GM18520 (cell line): ENCODE results near the gene XPC.

Experiments
- ATAC-seq: cut with Tn5 transposase; IDR thresholded peaks from one replicate; pipeline ENCODE4 v1.9.1; 2021; ENCODE audit not compliant: unreplicated experiment

Gene XPC

GRCh38 chr3:14208168-14208567 lies 29.8 kb upstream of the XPC start:
- no peak for ATAC-seq

GRCh38 chr3:14206548-14207177 lies 28.3 kb upstream of the XPC start:
- ATAC-seq, result no peak

DNA sequence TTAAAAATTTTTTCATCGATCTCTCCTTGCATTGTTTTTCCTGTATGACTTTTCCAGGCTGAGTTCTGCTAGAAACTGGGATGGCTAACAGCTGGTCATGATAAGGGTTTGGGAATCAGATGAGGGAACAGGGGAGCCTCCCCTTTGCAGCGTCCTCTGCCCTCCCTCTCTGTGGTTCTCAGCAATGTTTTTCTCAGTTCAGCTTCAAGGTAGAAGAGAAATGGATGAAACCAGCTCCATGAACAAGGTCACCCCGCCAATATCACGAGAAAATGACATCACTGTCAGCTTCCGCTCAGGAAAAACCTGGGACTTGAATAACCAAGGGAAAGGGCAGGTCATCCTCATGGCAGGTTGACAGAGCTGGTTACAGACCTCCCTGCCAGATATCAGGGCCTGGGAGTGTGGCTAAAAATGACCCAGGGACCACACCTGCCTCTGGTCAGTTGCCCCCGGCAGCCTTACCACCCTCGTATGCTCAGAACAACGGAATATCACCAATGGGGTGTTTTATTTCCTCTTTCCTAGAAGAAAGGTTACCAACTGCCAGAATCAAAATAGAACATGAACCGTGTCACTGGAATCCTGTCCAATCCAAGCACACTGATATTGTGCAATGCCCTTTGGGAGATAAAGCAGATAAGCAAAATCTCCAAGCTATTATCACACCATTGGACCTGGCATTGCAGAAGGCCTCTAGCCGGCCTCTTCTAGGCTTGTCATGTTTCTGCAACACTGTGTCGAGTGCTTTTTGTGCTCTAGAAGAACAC lies 26.3 kb upstream of the XPC start:
- no peak for ATAC-seq

DNA sequence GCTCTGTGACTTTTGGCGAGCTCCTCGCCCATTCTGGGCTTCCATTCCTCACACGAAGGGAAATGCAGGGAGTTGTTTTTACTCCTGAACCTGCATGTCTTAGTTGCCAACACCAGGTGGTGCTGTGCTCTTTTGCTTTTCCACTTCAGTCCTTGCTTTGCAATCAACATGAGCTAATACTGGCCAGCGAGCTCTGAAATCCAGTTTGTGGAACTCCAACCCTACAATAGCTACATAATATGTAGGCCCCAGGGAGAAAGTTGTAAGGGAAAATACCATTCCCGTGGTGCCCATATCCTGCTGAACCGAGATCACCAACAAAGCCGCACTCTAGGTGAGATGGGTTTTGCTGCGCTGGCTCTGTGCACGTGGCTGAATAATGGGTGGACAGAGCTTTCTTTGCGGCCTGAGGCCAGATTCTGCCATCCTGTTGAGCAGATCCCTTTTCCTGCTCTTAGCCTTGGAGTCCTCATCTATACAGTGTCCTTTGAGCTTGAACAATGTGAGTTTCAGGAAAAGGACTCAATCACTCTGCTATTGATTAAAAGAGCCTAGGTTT lies 25.2 kb upstream of the XPC start:
- ATAC-seq, result no peak

DNA sequence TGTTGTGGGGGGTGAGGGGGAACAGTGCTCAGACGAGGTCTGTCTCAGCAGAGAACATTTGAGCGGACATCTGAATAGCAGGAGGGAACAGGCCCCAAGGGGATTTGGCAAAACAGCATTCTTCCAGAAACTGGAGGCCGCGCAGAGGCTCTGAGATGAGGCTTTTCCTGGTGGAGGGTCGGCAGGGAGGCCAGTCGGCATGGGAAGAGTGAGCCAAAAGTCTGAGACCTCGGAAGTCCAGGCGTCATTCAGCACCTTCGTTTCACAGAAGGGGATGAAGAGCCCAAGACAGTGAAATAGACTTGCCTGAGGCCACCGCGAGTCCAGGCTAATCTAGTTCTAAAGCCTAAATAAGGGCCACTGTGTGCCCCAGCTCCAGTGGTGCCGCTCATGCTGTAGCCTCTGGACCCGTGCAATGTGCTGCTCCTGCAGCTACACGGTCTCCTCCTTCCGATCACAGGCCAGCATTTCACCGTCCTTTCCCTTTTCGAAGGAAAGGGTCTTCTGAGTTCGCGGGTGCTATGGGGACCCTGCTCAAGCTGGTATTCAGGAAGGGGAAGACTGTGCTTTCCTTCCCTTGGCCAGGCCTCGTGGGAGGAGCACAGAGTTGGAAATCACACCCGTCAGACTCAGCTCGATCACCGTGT lies 24.6 kb upstream of the XPC start:
- no peak for ATAC-seq

DNA sequence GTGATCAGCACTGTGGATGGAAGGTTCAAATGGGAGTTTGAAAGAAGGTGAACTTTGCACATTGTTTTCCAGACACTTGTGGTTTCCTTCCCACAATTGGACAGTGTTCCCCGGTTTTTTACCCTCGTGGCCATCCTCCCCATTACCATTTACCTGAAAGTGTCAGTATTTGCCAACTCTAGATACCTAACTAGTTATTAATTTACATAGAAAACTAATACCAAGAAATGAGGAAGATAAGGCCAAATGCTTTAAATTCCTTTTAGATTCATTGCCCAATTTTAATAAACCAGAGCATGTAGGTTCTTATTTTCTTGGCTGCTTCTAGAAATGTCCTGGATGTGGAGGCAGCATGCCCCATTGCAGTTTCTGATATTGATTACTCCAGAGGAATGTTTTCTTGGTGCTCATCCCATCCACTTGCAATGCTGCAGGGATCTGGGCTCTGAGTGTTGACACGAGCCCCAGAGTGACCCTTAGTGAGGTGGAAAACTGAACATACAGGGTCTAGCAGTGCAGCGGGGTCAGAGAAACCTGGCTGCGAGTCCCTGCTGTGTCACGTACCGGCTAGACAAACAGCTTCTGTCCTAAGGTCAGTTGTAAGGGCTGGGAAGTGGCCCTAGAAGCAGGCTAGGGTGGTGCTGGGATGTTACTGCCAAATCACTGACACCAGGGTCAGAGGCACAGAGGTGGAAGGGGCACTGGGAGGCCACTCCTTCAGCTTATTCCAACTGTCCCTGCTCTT lies 23.7 kb upstream of the XPC start:
- no peak for ATAC-seq

DNA sequence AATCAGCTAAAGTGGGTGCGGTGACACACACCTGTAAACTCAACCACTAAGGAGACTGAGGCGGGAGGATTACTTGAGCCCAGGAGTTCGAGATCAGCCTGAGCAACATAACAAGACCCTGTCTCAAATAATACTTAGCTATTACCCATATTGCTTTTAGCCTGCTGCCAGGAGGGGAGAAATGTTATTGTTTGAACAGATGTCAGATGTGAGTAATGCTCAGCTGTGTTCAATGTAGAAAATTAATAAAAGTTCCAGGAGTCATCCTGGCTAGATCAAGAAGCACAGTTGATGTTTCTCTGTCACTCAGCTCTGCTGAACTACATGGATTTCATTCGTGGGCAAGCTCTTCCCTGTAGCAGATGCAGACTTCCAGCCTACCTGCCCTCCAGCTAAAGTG lies 22.4 kb upstream of the XPC start:
- ATAC-seq, result no peak

GRCh38 chr3:14200276-14200675 lies 21.9 kb upstream of the XPC start:
- no peak for ATAC-seq

- no peak for ATAC-seq
Observed at GRCh38 chr3:14199641-14200040, 21.2 kb upstream of the XPC start.

- no peak for ATAC-seq
Observed at GRCh38 chr3:14194865-14195264, 16.5 kb upstream of the XPC start.

DNA sequence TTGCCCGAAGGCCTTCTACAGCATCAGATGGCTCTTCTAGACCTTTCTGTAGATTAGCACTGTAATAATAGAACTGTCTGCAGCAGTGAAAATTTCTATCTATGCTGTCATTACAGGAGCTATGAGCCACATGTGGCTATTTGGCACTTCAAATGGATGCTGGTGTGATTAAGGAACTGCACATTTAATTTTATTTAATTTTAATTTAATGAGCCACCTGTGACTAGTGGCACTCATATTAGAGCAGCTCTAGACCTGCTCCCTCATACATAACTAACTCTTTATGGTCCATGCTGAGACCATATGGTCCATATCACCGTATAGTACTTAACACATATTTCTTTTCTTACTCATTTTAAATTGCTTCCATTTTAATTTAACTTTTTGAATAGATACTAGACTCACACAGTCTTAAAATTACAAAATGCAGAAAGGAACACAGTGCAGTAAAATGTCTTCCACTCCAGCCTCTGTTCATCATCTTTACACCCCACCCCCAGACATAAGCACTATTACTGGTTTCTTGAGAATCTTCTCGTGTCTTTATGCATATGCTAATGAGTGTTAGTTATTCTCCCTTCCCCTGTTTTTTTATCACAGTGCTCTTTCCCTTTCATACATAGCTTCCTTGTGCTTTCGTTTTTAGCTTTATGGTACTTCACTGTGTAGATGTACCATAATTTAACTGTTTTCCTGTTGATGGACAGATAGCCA lies 9.8 kb upstream of the XPC start:
- ATAC-seq, result no peak

- ATAC-seq, result no peak
Observed at GRCh38 chr3:14186854-14187458, 8.6 kb upstream of the XPC start.

GRCh38 chr3:14183015-14183577 lies 4.7 kb upstream of the XPC start:
- no peak for ATAC-seq

- no peak for ATAC-seq
Observed at GRCh38 chr3:14181253-14181652, 2.9 kb upstream of the XPC start.

DNA sequence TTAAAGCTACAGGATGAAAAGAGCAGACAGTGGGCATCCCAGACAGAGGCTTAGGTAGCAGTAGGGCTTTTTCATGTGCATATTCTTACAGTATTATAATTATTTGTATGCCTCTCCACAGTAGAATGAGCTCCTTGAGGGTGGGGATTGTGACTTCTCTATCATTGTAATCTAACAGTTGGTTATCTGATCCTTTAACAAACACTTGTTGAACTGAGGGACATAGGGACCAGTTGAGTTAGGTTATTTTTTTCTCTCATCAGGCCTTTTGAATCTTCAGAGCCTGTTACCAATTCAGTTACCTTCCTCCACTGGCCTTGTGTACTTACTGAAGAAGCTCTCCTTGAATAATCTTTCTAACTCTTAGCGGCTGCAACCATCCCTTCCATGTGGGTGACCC lies 1.4 kb upstream of the XPC start:
- ATAC-seq, result no peak

GRCh38 chr3:14179114-14179465 lies 689 bp upstream of the XPC start:
- ATAC-seq, result no peak

- ATAC-seq, result peak; percentile 1
Observed at GRCh38 chr3:14177580-14178246, 688 bp downstream of the XPC start.

- no peak for ATAC-seq
Observed at GRCh38 chr3:14175383-14176037, 2.9 kb downstream of the XPC start.

- ATAC-seq, result no peak
Observed at GRCh38 chr3:14174483-14174882, 3.9 kb downstream of the XPC start.
